Spleen (tissue), 11 donors: ENCODE measurements around the gene SYT3. TPM values are rescaled to one million over a fixed set of nuclear protein-coding genes. Genes with fewer than 3 reads are reported as not detected.

Source experiments
- DNase-seq: peaks from one replicate; pipeline ENCODE4 v3.0.0-alpha.2; 2020
- H3K27ac ChIP-seq, 8 donors: fragments of 200-600 bp; sonication (generic) in 7 of 8; 1 replicate in 4 of 8; 2 replicates in 4 of 8; pipeline versions ENCODE4 v1.5.0 to v1.8.0; 2016 to 2021; ENCODE audit warnings: inconsistent platforms in 4 of 8, mild to moderate bottlenecking in 4 of 8, moderate library complexity in 1 of 8
- H3K27me3 ChIP-seq, 7 donors: fragments of 200-600 bp; sonication (generic) in 6 of 7; replicated peaks in 1 of 7; 1 replicate in 4 of 7; 2 replicates in 3 of 7; pipeline versions ENCODE4 v1.5.0 to v1.8.0; 2016 to 2021; ENCODE audit warnings: inconsistent platforms in 3 of 7, mild to moderate bottlenecking in 1 of 7
- H3K36me3 ChIP-seq, 6 donors: fragments of 200-600 bp; sonication (generic) in 5 of 6; 1 replicate in 4 of 6; 2 replicates in 2 of 6; pipeline versions ENCODE4 v1.5.0 to v1.8.0; 2016 to 2021; ENCODE audit warnings: inconsistent platforms in 2 of 6
- H3K4me1 ChIP-seq, 6 donors: fragments of 200-600 bp; sonication (generic) in 5 of 6; 1 replicate in 3 of 6; 2 replicates in 3 of 6; pipeline versions ENCODE4 v1.5.0 to v1.8.0; 2016 to 2021; ENCODE audit warnings: inconsistent platforms in 3 of 6
- H3K4me3 ChIP-seq, 8 donors: fragments of 200-600 bp; sonication (generic) in 7 of 8; 1 replicate in 4 of 8; 2 replicates in 4 of 8; pipeline versions ENCODE4 v1.5.0 to v1.8.0; 2016 to 2021; ENCODE audit warnings: inconsistent platforms in 4 of 8, mild to moderate bottlenecking in 4 of 8, moderate library complexity in 2 of 8
- H3K9me3 ChIP-seq, 8 donors: fragments of 200-600 bp; sonication (generic) in 7 of 8; 1 replicate in 4 of 8; 2 replicates in 4 of 8; pipeline versions ENCODE4 v1.5.0 to v1.8.0; 2016 to 2021; ENCODE audit warnings: inconsistent platforms in 4 of 8
- POLR2A ChIP-seq, 3 donors: fragments of 450-650 bp; IDR thresholded peaks; one replicate each; pipeline ENCODE4 v1.5.1; 2017; ENCODE audit warnings: antibody characterized with exemption in 3 of 3, mild to moderate bottlenecking in 1 of 3
- POLR2AphosphoS5 ChIP-seq, 3 donors: sonication (generic); formaldehyde crosslinking; IDR thresholded peaks; one replicate each; pipeline ENCODE4 v1.5.1; 2017; ENCODE audit warnings: antibody characterized with exemption in 3 of 3
- WGBS, 5 donors: extraction: QIAGEN DNeasy Blood & Tissue Kit in 3 of 5; methylation state at CpG; one replicate each; pipeline versions ENCODE4 v1.1.5 to v1.1.7; 2013 to 2018; 5-methylcytosine and 5-hydroxymethylcytosine counted together
- intact Hi-C: fragments of 100-400 bp; cut with DNase I; formaldehyde crosslinking; loops from one replicate; pipeline ENCODE4 v1.15.0; 2023; ENCODE audit warnings: low total_unique reads
- polyA plus RNA-seq, 3 donors: library from polyadenylated mRNA; stranded (reverse); fragments of 200-250 nt; gene quantifications; one replicate each; pipeline ENCODE4 v1.2.1, GENCODE V29; 2013
- total RNA-seq, 7 donors: library from RNA; depleted of rRNA in 3 of 7; stranded (reverse); fragments of >200 nt in 3 of 7; fragmentation: NEBNext Ultra II Directional in 4 of 7; extraction: Animal tissue kit (Norgen Biotek cat#: 25700) in 4 of 7; gene quantifications; one replicate each; pipeline versions ENCODE4 v1.1.0 to v1.2.1, GENCODE V29; 2016 to 2021
- TF ChIP-seq, protein P1 (sequence below), 11 experiments: fragments of 200-600 bp in 7 of 11; fragments of 450-650 bp in 4 of 11; sonication (generic) in 4 of 11; IDR thresholded peaks in 8 of 11; conservative IDR thresholded peaks in 3 of 11; 1 replicate in 7 of 11; 2 replicates in 4 of 11; pipeline versions ENCODE4 v1.4.0 to v1.8.0; 2016 to 2021; ENCODE audit warnings: antibody characterized with exemption in 11 of 11, inconsistent platforms in 4 of 11, mild to moderate bottlenecking in 1 of 11
- donor health status: healthy with polysubstance abuse.
- donor health status: DM: no; HTN: no; CAD: no; lungs with moderate emphysema.
- donor health status: DM: no; HTN: no; CAD: no.
- donor health status: Bipolar disorder and iron deficiency.
- donor health status: healthy.
- donor health status: DM: no; HTN: no; CAD: no.
- donor health status: DM: yes; HTN: yes; CAD: no.

SYT3 gene
- total and polyA plus RNA-seq, 10 donors: 0.02 to 0.51 (median 0.24) TPM; not detected in 4

GRCh38 chr19:50644315-50644915 lies 4.7 kb upstream of the SYT3 start:
- Histone ChIP-seq H3K27ac (no peak overlapping the region), H3K9me3 (peaks cover 0 to under 1% (median 0%) of the 10 kb centered on the region in 8 donors), H3K27me3 (peaks cover 0 to 98% (median 33%) of the 10 kb centered on the region in 7 donors), H3K4me3 (no peak overlapping the region), H3K4me1 (peaks cover 0 to 6% (median under 1%) of the 10 kb centered on the region in 6 donors), H3K36me3 (no peaks in the 10 kb centered on the region)
- intact Hi-C loops: no loop called here
- TF ChIP-seq POLR2AphosphoS5 (IDR thresholded peaks at IDR 0.05): no peak
- TF ChIP-seq, protein P1, sequence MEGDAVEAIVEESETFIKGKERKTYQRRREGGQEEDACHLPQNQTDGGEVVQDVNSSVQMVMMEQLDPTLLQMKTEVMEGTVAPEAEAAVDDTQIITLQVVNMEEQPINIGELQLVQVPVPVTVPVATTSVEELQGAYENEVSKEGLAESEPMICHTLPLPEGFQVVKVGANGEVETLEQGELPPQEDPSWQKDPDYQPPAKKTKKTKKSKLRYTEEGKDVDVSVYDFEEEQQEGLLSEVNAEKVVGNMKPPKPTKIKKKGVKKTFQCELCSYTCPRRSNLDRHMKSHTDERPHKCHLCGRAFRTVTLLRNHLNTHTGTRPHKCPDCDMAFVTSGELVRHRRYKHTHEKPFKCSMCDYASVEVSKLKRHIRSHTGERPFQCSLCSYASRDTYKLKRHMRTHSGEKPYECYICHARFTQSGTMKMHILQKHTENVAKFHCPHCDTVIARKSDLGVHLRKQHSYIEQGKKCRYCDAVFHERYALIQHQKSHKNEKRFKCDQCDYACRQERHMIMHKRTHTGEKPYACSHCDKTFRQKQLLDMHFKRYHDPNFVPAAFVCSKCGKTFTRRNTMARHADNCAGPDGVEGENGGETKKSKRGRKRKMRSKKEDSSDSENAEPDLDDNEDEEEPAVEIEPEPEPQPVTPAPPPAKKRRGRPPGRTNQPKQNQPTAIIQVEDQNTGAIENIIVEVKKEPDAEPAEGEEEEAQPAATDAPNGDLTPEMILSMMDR (IDR thresholded peaks at IDR 0.05 in 8 of 11, conservative IDR thresholded peaks at IDR 0.05 in 3 of 11): no peak
- no peak for TF ChIP-seq POLR2A (IDR thresholded peaks at IDR 0.05)
- no peak for DNase-seq
- 33 to 59% (median 35%) methylated on average over 1 of the region's 1 CpG for WGBS, 5 donors

- H3K4me1 ChIP-seq: peaks cover 0 to 12% (median 2%) of the 10 kb centered on the region in 6 donors
- H3K27ac ChIP-seq: no peak overlapping the region
- no peak for TF ChIP-seq POLR2A (IDR thresholded peaks at IDR 0.05)
- TF ChIP-seq POLR2AphosphoS5 (IDR thresholded peaks at IDR 0.05): no peak
- TF ChIP-seq, protein P1 (IDR thresholded peaks at IDR 0.05 in 8 of 11, conservative IDR thresholded peaks at IDR 0.05 in 3 of 11): no peak
- DNase-seq: no peak
- H3K27me3 ChIP-seq: peaks cover 0 to 100% (median 45%) of the 10 kb centered on the region in 7 donors
- 54 to 84% (median 62%) methylated on average over 2 of the region's 2 CpGs for WGBS, 5 donors
- H3K4me3 ChIP-seq: no peak overlapping the region
- intact Hi-C loops: no loop called here
- H3K36me3 ChIP-seq: no peaks in the 10 kb centered on the region
- H3K9me3 ChIP-seq: peaks cover 0 to 12% (median 8%) of the 10 kb centered on the region in 8 donors
Measured at GRCh38 chr19:50640368-50640767, 687 bp upstream of the SYT3 start.

DNA sequence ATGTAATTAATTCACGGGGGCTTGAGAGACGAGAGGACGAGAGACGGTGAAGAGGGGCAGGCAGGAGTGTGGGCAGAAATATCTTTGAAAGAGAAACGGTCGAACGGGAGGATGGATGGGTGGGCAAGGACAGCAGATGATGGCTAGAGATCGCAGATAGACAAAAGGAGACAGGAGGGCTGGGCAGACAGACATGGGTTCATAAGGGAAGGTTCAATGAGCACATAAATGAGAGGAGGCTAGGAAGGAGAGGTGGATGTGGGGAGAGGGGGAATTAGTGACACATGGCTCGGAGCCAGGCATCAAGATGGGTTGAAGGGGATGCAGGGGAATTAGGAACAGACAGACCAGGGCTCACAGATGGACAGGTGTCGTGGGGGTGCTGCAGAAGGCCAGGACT lies 1.1 kb downstream of the SYT3 start:
- peaks cover 5 to 30% (median 26%) of the 10 kb centered on the region in 8 donors for H3K9me3 ChIP-seq
- H3K27me3 ChIP-seq: peaks cover 0 to 96% (median 45%) of the 10 kb centered on the region in 7 donors
- intact Hi-C loops: no loop called here
- H3K4me3 ChIP-seq: no peak overlapping the region
- no peak overlapping the region for H3K27ac ChIP-seq
- H3K4me1 ChIP-seq: peaks cover 0 to 12% (median 2%) of the 10 kb centered on the region in 6 donors
- DNase-seq: no peak
- WGBS, 5 donors: 44 to 56% (median 47%) methylated on average over 10 of the region's 10 CpGs
- no peaks in the 10 kb centered on the region for H3K36me3 ChIP-seq
- TF ChIP-seq POLR2AphosphoS5 (IDR thresholded peaks at IDR 0.05) (no peak), POLR2A (IDR thresholded peaks at IDR 0.05) (no peak)
- TF ChIP-seq, protein P1 (IDR thresholded peaks at IDR 0.05 in 8 of 11, conservative IDR thresholded peaks at IDR 0.05 in 3 of 11): no peak

DNA sequence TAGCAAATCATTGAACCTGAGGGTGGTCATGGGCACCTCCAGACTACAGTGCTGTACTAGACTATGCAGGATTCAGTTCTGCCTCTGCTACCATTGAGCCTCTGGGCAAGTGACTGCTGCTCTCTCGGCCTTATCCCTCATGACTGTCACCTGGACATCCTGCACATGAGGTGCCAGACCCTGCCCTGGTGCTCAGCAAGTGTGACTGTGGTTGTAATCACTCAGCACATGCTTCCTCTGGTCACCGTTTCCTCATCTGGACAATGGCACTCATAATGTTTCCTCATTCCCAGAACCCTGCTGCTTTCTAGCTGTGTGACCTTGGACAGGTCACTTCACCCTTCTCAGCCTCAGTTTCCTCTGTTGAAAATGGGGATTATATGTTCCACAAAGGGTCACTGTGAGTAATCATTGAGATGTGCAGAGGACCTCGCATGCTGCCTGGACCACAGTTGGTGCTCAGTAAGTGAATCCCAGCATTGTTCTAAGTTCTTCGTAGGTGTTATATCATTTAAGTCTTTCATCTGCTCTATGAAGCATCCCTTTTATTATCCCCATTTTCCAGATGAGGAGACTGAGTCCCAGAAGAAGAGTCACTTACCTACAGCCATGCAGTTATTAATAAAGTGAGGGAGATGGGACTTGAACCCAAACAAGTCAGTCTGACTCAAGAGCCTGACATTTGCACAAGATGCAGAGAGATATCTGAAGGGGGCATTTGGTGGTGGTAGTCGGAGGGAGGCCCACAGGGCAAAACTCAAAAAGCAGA lies 3.2 kb downstream of the SYT3 start:
- intact Hi-C loops: no loop called here
- H3K9me3 ChIP-seq: peaks cover 5 to 51% (median 41%) of the 10 kb centered on the region in 8 donors
- WGBS, 5 donors: 59 to 73% (median 65%) methylated on average over 5 of the region's 5 CpGs
- H3K4me3 ChIP-seq: no peak overlapping the region
- H3K36me3 ChIP-seq: no peaks in the 10 kb centered on the region
- H3K27me3 ChIP-seq: peaks cover 0 to 86% (median 37%) of the 10 kb centered on the region in 7 donors
- peaks cover 0 to 12% (median 2%) of the 10 kb centered on the region in 6 donors for H3K4me1 ChIP-seq
- no peak for TF ChIP-seq POLR2AphosphoS5 (IDR thresholded peaks at IDR 0.05)
- no peak for TF ChIP-seq POLR2A (IDR thresholded peaks at IDR 0.05)
- H3K27ac ChIP-seq: no peak overlapping the region
- DNase-seq: no peak
